GM23338 (cell line): ENCODE results near the gene PCP4. TPM values are rescaled to one million over a fixed set of nuclear protein-coding genes. Genes with fewer than 3 reads are reported as not detected.

Experiments
- ATAC-seq: fragments of 200-7000 bp; cut with Tn5 transposase; 3 replicates; pipeline ENCODE4 v1.9.1; 2020
- DNase-seq: peaks from one replicate; pipeline ENCODE4 v3.0.0-alpha.2; 2015; ENCODE audit warnings: low spot score
- H2AFZ ChIP-seq: fragments of 200-600 bp; sonication (generic); 2 replicates; pipeline ENCODE4 v1.8.0; 2016; ENCODE audit warnings: antibody characterized with exemption, mild to moderate bottlenecking, moderate library complexity
- H3F3A ChIP-seq: fragments of 200-600 bp; sonication (generic); replicated peaks from 2 replicates; pipeline ENCODE4 v1.8.0; 2017; ENCODE audit warnings: antibody characterized with exemption, mixed run types, low read depth
- H3K27ac ChIP-seq: fragments of 200-600 bp; sonication (generic); 2 replicates; pipeline ENCODE4 v1.6.1; 2016; ENCODE audit warnings: low read depth
- H3K27me3 ChIP-seq: fragments of 200-600 bp; sonication (generic); 2 replicates; pipeline ENCODE4 v1.8.0; 2016; ENCODE audit warnings: mild to moderate bottlenecking, mixed run types, moderate library complexity; ENCODE audit not compliant: insufficient read depth
- H3K36me3 ChIP-seq: fragments of 200-600 bp; sonication (generic); 2 replicates; pipeline ENCODE4 v1.8.0; 2016; ENCODE audit warnings: mild to moderate bottlenecking; ENCODE audit not compliant: insufficient read depth
- H3K4me1 ChIP-seq: fragments of 200-600 bp; sonication (generic); 2 replicates; pipeline ENCODE4 v1.8.0; 2016; ENCODE audit warnings: mild to moderate bottlenecking, moderate library complexity; ENCODE audit not compliant: insufficient read depth
- H3K4me2 ChIP-seq: fragments of 200-600 bp; sonication (generic); 2 replicates; pipeline ENCODE4 v1.7.1; 2017; ENCODE audit warnings: mixed run types
- H3K4me3 ChIP-seq: fragments of 200-600 bp; sonication (generic); 2 replicates; pipeline ENCODE4 v1.6.1; 2016; ENCODE audit warnings: mixed run types
- H3K79me2 ChIP-seq: fragments of 200-600 bp; sonication (generic); replicated peaks from 2 replicates; pipeline ENCODE4 v1.8.0; 2017; ENCODE audit warnings: mild to moderate bottlenecking; ENCODE audit not compliant: insufficient read depth
- H3K9me2 ChIP-seq: fragments of 200-600 bp; sonication (generic); 2 replicates; pipeline ENCODE4 v1.8.0; 2017; ENCODE audit not compliant: insufficient read depth
- H4K20me1 ChIP-seq: fragments of 200-600 bp; sonication (generic); replicated peaks from 2 replicates; pipeline ENCODE4 v1.8.0; 2017; ENCODE audit warnings: mild to moderate bottlenecking; ENCODE audit not compliant: insufficient read depth
- H3K27ac Mint-ChIP-seq: 2 replicates; pipeline ENCODE4 v1.8.0; 2020; ENCODE audit warnings: inconsistent platforms, mild to moderate bottlenecking, moderate library complexity, mixed read lengths
- H3K27me3 Mint-ChIP-seq: 3 replicates; pipeline ENCODE4 v1.8.0; 2022; ENCODE audit warnings: low read depth, mild to moderate bottlenecking, moderate library complexity, mixed read lengths, inconsistent platforms; ENCODE audit not compliant: insufficient read depth, poor library complexity
- H3K36me3 Mint-ChIP-seq: 3 replicates; pipeline ENCODE4 v1.8.0; 2021; ENCODE audit warnings: low read depth, mild to moderate bottlenecking, inconsistent platforms, moderate library complexity, mixed read lengths
- H3K4me1 Mint-ChIP-seq: 3 replicates; pipeline ENCODE4 v1.8.0; 2020; ENCODE audit warnings: mild to moderate bottlenecking, inconsistent platforms, mixed read lengths
- H3K4me3 Mint-ChIP-seq: 3 replicates; pipeline ENCODE4 v1.8.0; 2021; ENCODE audit warnings: moderate library complexity, mild to moderate bottlenecking, inconsistent platforms, mixed read lengths
- H3K9me3 Mint-ChIP-seq: 3 replicates; pipeline ENCODE4 v1.8.0; 2020; ENCODE audit warnings: moderate library complexity, mild to moderate bottlenecking, inconsistent platforms, mixed read lengths
- CREB1 ChIP-seq: fragments of 250-450 bp; sonication (Bioruptor Pico); IDR thresholded peaks from 2 replicates; pipeline ENCODE4 v1.5.0; 2020; ENCODE audit warnings: low read depth, mild to moderate bottlenecking, moderate library complexity
- JUNB ChIP-seq: IDR thresholded peaks from one replicate; pipeline ENCODE4 v1.6.1; 2016; ENCODE audit warnings: antibody characterized with exemption; ENCODE audit not compliant: unreplicated experiment
- NANOG ChIP-seq: IDR thresholded peaks from 2 replicates; pipeline ENCODE4 v1.6.1; 2016; ENCODE audit warnings: antibody characterized with exemption, borderline replicate concordance
- POLR2AphosphoS5 ChIP-seq: IDR thresholded peaks from 2 replicates; pipeline ENCODE4 v1.6.1; 2016; ENCODE audit warnings: antibody characterized with exemption, low read depth
- STAT1 ChIP-seq: IDR thresholded peaks from one replicate; pipeline ENCODE4 v1.6.1; 2016; ENCODE audit warnings: antibody characterized with exemption; ENCODE audit not compliant: unreplicated experiment
- ZNF331 ChIP-seq: fragments of 250-450 bp; sonication (Bioruptor Pico); IDR thresholded peaks from 2 replicates; pipeline ENCODE4 v1.5.0; 2020; ENCODE audit warnings: low read depth, mild to moderate bottlenecking, moderate library complexity
- polyA plus RNA-seq: library from polyadenylated mRNA; unstranded; fragments of >200 nt; fragmentation: Nextera tagmentation; extraction: Ambion mirVana; gene quantifications from 2 replicates; pipeline ENCODE4 v1.2.1, GENCODE V29; 2016
- total RNA-seq: library from RNA; depleted of rRNA; stranded (reverse); fragments of >200 nt; shearing (Covaris generic); gene quantifications from 2 replicates; pipeline ENCODE4 v1.2.3, GENCODE V29; 2014
- TF ChIP-seq, protein P1 (sequence below): IDR thresholded peaks from one replicate; pipeline ENCODE4 v1.6.1; 2018; ENCODE audit warnings: antibody characterized with exemption; ENCODE audit not compliant: unreplicated experiment
- TF ChIP-seq, protein P2 (sequence below): IDR thresholded peaks from 2 replicates; pipeline ENCODE4 v1.6.1; 2016; ENCODE audit warnings: antibody characterized with exemption
- TF ChIP-seq, protein P3 (sequence below), 2 experiments: fragments of 200-600 bp in 1 of 2; sonication (generic) in 1 of 2; conservative IDR thresholded peaks; 2 replicates each; pipeline versions ENCODE4 v1.5.1 to v1.6.1; 2016 to 2017; ENCODE audit warnings: antibody characterized with exemption in 2 of 2, low read depth in 2 of 2, mild to moderate bottlenecking in 2 of 2, moderate library complexity in 1 of 2

PCP4 gene
- total and polyA plus RNA-seq, 2 experiments from 2014 or later: 7.3 TPM; not detected in 1

DNA sequence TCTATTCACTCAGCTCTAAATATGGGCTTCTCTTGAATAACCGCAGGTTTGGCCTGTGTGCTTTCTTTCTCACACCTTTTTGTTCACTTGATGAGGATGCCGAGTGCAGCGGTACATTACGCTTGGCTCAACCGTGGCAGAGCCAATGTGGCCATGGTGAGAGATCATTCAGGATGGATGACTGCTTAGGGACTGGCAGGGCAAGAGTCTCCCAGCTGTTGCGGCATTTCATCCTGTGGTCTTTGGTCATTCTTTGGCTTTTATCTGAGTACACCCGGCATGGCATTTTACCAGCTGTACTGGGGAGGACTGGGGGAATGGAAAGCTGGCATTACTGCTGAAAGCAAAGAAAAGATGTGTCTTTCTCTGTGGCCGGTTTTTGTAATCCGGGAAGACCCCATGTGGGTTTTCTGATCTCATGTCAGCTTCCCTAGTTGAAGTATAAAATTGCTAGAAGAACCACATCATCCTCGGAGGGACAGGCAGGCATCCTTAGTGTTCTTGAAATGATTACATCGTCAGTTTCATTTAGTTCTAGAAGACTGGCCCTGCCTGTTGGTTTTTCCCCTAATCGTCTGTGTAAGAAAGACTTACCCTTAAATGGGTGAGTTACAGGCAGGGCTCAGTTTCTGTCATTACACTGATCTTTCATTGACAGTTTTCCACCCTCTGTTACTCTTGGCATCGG is 15.1 kb downstream of the PCP4 start:
- H3K27me3 ChIP-seq: no peaks in the 10 kb centered on the region
- H3K4me2 ChIP-seq: no peak overlapping the region
- H3K4me3 Mint-ChIP-seq: no peak overlapping the region
- H3K27ac ChIP-seq: no peak overlapping the region
- no peak overlapping the region for H2AFZ ChIP-seq
- no peak overlapping the region for H3K4me3 ChIP-seq
- H3K27me3 Mint-ChIP-seq: peaks cover 2% of the 10 kb centered on the region
- H3K9me3 Mint-ChIP-seq: no peaks in the 10 kb centered on the region
- ATAC-seq (no peak), DNase-seq (no peak)
- H3K79me2 ChIP-seq: no peaks in the 10 kb centered on the region
- no peaks in the 10 kb centered on the region for H3K4me1 ChIP-seq
- H4K20me1 ChIP-seq: no peaks in the 10 kb centered on the region
- H3K36me3 Mint-ChIP-seq: no peaks in the 10 kb centered on the region
- TF ChIP-seq, protein P1, sequence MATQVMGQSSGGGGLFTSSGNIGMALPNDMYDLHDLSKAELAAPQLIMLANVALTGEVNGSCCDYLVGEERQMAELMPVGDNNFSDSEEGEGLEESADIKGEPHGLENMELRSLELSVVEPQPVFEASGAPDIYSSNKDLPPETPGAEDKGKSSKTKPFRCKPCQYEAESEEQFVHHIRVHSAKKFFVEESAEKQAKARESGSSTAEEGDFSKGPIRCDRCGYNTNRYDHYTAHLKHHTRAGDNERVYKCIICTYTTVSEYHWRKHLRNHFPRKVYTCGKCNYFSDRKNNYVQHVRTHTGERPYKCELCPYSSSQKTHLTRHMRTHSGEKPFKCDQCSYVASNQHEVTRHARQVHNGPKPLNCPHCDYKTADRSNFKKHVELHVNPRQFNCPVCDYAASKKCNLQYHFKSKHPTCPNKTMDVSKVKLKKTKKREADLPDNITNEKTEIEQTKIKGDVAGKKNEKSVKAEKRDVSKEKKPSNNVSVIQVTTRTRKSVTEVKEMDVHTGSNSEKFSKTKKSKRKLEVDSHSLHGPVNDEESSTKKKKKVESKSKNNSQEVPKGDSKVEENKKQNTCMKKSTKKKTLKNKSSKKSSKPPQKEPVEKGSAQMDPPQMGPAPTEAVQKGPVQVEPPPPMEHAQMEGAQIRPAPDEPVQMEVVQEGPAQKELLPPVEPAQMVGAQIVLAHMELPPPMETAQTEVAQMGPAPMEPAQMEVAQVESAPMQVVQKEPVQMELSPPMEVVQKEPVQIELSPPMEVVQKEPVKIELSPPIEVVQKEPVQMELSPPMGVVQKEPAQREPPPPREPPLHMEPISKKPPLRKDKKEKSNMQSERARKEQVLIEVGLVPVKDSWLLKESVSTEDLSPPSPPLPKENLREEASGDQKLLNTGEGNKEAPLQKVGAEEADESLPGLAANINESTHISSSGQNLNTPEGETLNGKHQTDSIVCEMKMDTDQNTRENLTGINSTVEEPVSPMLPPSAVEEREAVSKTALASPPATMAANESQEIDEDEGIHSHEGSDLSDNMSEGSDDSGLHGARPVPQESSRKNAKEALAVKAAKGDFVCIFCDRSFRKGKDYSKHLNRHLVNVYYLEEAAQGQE: no peak
- TF ChIP-seq POLR2AphosphoS5: no peak
- no peak for TF ChIP-seq CREB1 (CRISPR knock-in tag)
- TF ChIP-seq JUNB: no peak
- no peak for TF ChIP-seq NANOG
- no peaks in the 10 kb centered on the region for H3F3A ChIP-seq
- no peaks in the 10 kb centered on the region for H3K36me3 ChIP-seq
- 0 out of 2 replicates have a peak overlapping the region, but pooled peaks have one; percentile 41 for H3K27ac Mint-ChIP-seq
- H3K9me2 ChIP-seq: no peaks in the 10 kb centered on the region
- H3K4me1 Mint-ChIP-seq: no peaks in the 10 kb centered on the region

DNA sequence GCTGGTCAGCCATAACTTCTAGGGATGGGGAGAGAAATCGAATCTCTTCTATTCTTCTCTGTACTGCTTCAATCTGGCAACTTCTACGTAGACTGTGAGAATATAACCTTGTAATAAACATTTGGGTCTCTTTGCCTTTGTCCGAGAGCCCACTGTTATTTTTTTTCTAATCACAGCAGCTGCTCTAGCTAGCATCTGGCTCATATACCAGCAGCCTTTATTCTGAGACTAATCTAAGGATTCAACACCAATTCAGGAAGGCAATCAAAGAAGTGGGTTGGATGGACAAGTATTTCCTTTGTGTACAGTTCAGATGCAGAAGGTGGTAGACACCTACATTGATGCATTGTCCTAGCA is 15.6 kb downstream of the PCP4 start:
- ATAC-seq (no peak), DNase-seq (no peak)
- H4K20me1 ChIP-seq: no peaks in the 10 kb centered on the region
- no peak overlapping the region for H3K27ac ChIP-seq
- H3K4me3 Mint-ChIP-seq: no peak overlapping the region
- H3K9me2 ChIP-seq: no peaks in the 10 kb centered on the region
- H3K4me1 Mint-ChIP-seq: no peaks in the 10 kb centered on the region
- no peaks in the 10 kb centered on the region for H3K4me1 ChIP-seq
- H3K27me3 Mint-ChIP-seq: peaks cover 2% of the 10 kb centered on the region
- H3K27me3 ChIP-seq: no peaks in the 10 kb centered on the region
- no peak overlapping the region for H3K27ac Mint-ChIP-seq
- no peaks in the 10 kb centered on the region for H3K36me3 ChIP-seq
- H3K36me3 Mint-ChIP-seq: no peaks in the 10 kb centered on the region
- no peak overlapping the region for H3K4me3 ChIP-seq
- H2AFZ ChIP-seq: no peak overlapping the region
- H3F3A ChIP-seq: no peaks in the 10 kb centered on the region
- H3K79me2 ChIP-seq: no peaks in the 10 kb centered on the region
- H3K9me3 Mint-ChIP-seq: no peaks in the 10 kb centered on the region
- H3K4me2 ChIP-seq: no peak overlapping the region
- TF ChIP-seq STAT1: no peak
- TF ChIP-seq JUNB: no peak
- TF ChIP-seq, protein P1: no peak
- TF ChIP-seq, protein P2, sequence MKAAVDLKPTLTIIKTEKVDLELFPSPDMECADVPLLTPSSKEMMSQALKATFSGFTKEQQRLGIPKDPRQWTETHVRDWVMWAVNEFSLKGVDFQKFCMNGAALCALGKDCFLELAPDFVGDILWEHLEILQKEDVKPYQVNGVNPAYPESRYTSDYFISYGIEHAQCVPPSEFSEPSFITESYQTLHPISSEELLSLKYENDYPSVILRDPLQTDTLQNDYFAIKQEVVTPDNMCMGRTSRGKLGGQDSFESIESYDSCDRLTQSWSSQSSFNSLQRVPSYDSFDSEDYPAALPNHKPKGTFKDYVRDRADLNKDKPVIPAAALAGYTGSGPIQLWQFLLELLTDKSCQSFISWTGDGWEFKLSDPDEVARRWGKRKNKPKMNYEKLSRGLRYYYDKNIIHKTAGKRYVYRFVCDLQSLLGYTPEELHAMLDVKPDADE: no peak
- TF ChIP-seq, protein P3, sequence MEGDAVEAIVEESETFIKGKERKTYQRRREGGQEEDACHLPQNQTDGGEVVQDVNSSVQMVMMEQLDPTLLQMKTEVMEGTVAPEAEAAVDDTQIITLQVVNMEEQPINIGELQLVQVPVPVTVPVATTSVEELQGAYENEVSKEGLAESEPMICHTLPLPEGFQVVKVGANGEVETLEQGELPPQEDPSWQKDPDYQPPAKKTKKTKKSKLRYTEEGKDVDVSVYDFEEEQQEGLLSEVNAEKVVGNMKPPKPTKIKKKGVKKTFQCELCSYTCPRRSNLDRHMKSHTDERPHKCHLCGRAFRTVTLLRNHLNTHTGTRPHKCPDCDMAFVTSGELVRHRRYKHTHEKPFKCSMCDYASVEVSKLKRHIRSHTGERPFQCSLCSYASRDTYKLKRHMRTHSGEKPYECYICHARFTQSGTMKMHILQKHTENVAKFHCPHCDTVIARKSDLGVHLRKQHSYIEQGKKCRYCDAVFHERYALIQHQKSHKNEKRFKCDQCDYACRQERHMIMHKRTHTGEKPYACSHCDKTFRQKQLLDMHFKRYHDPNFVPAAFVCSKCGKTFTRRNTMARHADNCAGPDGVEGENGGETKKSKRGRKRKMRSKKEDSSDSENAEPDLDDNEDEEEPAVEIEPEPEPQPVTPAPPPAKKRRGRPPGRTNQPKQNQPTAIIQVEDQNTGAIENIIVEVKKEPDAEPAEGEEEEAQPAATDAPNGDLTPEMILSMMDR (conservative IDR thresholded peaks at IDR 0.05; ENCODE audit: low read depth in 2 of 2): no peak
- no peak for TF ChIP-seq NANOG
- no peak for TF ChIP-seq POLR2AphosphoS5
- no peak for TF ChIP-seq ZNF331
